Fibroblast of skin of abdomen (primary cell): Measurements from ENCODE around the gene WDR77.
A peak's percentile ranks its signal among the peaks of the same experiment; 100 is the strongest.

Experiments used
- DNase-seq: peaks from one replicate; pipeline ENCODE4 v3.0.0-alpha.2; 2013

Gene WDR77

DNA sequence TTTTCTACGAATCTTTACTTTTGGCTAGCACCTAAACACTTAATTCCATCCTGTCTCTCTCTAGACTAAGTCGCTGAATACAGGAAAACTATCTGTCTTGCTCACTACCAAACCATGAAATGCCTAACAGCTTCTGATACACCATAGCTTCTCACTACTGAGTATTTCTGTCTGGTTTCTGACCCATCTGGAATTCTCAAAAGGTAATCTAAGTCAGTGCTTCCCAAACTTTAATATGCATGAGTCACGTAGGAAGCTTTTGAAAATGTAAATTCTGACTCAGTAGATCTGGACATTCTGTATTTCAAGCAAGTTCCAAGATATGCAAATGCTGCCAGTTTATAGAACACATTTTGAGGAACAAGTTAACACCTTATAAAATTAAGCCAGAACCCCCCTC lies 12.3 kb downstream of the WDR77 start:
- DNase-seq, result peak; percentile 49

- no peak for DNase-seq
Observed at GRCh38 chr1:111424281-111424680, 24.8 kb downstream of the WDR77 start.

DNA sequence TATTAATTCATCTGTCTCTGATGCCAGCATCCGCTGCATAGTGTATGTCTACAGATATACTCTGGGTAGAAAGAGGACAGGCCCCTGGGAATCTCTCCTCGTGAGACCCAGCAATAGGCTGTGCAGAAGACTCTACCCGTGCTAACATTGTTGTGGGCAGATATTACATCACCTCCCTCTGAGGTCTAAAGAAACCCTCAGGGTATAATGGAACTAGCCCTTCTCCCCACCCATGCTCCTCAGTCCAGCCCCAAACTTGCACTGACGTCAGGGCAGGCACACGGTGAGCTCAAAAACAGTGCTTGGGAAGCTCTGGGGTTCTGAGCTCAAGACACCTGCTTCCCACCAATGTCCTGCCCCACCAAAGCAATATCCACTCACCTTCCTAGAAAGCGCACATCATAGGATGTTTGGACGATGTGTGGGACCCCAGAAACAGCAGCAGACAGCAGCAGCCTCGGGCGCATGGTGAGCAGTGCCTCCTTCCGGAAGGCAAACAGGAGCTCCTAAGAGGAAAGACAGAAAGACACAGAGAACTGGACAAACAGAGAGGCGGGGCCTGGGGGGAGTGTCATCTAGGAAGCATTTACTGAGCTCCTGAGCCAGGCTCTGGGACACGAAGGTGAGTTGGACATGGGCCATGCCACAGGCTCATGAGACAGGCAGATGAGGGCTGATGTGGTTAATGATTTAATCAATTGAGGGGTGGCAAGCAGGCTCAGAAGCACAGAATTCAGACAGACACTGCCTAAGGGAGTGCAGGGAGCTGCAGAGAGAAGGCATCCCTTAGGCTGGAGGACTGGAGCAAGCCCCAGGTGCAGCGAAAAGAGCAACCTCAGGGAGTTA lies 26.3 kb downstream of the WDR77 start:
- DNase-seq, result no peak

- DNase-seq, result no peak
Observed at GRCh38 chr1:111420377-111420776, 28.7 kb downstream of the WDR77 start.

DNA sequence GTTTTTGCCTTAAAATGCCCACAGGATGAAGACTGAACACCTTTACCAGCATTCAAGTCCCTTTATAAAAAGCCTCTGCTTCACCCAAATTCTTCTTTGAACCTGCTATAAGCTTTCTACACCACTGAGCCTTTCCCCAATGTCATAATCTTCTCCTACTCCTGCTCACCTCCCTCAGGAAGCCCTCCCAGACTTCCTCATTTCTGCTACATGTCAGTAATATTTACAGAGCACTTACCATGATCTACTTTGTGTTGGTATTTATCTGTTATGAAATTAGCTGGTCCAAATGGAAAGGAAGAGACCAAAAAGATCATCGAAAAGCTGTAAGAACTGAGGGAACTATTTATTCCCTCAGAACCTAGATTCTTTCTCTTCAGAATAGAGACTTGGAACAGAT lies 30.0 kb downstream of the WDR77 start:
- no peak for DNase-seq

DNA sequence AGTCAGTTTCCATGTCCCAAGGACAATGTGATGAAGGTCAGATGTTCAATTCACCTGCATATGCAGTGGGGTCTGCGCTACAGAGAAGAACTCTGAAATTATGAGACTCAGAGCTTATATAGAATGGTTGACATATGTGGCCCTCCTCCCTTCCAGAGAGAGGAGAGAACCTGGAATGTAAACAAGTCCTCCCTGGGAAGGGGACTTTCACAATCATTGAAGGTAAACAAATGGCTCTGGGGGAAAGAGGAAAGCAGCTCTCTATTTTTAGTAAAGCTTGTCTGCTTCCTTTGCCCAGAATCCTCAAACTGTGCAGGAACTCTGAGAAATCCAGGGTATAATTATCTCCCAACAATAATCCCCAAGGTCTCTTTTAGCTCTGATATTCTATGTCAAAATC lies 31.3 kb downstream of the WDR77 start:
- DNase-seq, result no peak

DNA sequence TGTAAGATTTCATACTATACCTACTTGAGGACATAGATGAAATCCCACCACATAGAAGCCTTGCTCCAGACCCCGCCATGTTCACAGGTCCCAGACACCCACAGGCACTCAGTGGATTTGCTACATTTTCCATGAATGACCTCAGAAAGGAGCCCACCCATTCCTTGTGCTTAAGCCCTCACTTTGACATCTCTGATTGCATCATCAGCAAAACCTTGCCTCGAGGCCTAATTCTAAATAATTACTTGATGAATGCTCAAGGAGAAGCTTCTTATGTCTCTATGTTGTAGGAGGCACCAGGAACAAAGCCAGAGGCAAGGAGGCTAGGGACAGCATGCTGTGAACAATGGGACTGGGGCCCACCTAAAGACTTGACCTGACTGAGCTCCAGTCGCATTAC lies 33.6 kb downstream of the WDR77 start:
- DNase-seq, result no peak

DNA sequence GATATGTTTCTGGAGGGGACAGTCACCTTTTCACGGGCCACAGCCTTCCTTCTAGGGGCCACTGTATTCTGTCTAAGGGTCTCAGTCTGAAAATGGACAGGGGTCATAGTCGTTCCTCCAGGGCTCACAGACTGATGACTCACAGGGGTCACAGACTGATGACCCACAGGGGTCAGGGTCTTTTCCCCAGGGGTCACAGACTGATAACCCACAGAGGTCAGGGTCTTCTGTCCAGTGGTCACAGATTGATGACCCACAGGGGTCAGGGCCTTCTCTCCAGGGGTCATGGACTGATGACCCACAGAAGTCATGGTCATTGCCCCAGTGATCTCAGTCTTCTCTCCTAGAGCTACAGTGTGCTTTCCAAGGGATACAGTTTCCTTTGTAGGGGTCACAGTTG lies 34.3 kb downstream of the WDR77 start:
- DNase-seq, result no peak

GRCh38 chr1:111412839-111413238 lies 36.2 kb downstream of the WDR77 start:
- DNase-seq, result no peak

DNA sequence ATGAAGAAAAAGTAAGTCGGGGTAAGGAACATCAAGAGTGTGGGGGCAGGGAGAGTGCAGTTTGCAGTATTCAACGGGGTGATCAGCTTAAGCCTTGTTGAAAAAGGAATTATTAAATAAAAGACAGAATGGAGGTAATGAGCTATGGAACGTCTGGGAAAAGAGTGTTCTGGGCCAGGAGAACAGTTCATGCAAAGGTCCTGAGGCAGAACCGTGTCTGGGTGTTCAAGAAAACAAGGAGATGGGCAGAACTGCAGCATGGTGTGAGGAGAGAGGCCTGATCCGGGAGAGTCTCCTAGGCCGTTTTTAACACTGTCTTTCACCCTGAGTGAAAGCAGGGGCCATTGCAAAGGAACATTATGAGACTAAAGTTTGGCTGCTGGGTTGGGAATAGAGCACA lies 41.8 kb downstream of the WDR77 start:
- DNase-seq, result no peak

GRCh38 chr1:111406321-111406768 lies 42.7 kb downstream of the WDR77 start:
- DNase-seq, result peak; percentile 3

DNA sequence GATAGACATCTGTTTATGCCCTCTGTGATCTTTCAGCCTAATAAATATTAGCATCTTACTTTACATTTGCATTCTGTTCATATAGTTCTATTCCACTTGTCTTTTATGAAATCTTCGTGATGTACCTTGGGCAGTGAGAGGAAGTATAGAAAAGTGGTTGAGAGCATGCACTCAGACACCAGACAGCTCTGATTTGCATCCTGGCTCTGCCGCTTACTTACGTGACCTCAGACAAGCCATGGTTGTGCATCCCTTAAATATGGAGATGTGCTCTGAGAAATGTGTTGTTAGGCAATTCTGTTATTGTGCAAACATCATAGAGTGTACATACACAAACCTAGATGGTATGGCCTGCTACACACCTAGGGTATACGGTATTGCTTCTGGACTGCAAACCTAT lies 44.5 kb downstream of the WDR77 start:
- no peak for DNase-seq

- DNase-seq, result no peak
Observed at GRCh38 chr1:111402083-111402482, 47.0 kb downstream of the WDR77 start.

DNA sequence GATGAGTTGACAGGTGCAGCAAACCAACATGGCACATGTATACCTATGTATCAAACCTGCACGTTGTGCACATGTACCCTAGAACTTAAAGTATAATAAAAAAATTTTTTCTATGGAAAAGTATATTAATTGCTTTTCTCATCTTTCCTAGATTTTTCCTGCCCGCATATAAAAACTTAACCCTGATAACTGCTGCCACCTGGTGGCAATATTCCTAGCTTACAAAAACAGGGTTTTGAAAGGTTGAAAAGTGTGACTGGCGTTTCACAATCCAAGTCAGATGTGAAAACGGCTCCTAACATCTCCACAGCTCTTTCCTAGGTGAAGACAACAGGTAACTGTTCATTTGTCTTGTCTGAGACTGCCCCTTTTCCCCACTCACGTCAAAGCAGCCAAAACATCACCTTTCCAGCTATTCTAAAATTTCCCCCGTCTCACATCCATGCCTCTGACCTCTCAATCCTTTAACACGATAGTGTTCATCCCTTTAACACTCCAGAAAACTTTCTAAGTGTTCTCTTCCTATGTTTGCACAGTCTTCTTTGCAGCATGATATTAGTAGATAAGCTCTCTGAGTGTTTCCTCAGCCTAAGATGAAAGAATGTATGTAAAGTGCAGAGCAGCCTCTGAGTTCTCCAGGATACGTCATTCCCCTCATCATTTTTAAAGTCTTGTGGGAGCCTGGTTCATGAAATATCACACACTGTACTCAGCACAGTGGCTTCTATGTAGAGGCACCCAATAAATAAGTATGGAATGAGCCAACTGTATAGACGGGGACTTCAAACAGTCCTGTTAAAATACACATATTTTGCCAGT lies 49.1 kb downstream of the WDR77 start:
- peak; percentile 22 for DNase-seq

DNA sequence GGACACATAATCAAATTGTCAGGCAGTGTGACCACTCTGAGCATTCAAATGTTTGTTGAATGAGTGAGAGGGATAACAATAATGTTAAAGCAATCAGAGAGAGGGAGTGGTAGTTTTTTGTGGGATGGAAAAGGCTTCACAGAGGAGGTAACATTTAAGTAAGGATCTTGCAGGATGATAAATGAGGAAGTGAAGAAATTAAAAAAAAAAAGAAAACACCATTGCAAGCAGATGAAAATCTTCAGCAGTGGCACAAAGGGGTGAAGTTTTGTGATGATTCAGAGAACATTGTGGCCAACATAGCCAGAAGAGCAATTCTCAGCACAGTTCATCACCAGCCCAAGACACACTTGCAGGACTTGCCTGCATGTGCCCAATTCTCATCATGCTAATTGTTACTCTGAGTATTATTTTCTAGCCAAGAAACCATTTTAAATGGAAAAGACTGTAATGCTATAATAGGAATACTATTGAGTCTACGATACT lies 56.6 kb downstream of the WDR77 start:
- no peak for DNase-seq

DNA sequence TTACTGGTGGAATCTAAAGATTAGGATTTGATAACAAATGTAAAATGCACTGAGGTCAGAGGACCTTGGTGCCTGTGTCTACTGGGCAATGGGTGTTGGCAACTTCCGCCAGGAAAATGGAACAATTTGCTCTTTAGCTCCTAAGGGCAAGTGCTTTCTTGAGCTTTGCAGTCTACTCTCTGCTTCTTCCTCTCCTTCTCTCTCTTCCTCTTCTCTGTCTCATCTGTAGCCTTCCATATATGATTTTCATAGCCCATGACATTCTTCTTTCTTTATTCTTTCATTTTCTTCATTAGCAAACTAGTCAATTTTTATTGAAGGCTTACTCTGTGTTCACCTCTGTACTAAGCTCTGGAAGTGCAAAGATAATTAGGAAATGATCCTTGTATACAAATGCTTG lies 57.0 kb downstream of the WDR77 start:
- no peak for DNase-seq
